Left ventricle myocardium inferior (tissue), 1 donor: ENCODE measurements around the gene MORC4. TPM values are rescaled to one million over a fixed set of nuclear protein-coding genes. Genes with fewer than 3 reads are reported as not detected.

ENCODE experiments used
- DNase-seq: peaks from one replicate; pipeline ENCODE4 v3.0.0-alpha.2; 2020
- H3K27ac ChIP-seq: fragments of 200-600 bp; replicated peaks from 2 replicates; pipeline ENCODE4 v1.8.0; 2021
- H3K27me3 ChIP-seq: fragments of 200-600 bp; 2 replicates; pipeline ENCODE4 v1.8.0; 2021; ENCODE audit warnings: low read depth
- H3K36me3 ChIP-seq: fragments of 200-600 bp; 2 replicates; pipeline ENCODE4 v1.8.0; 2021
- H3K4me1 ChIP-seq: fragments of 200-600 bp; 2 replicates; pipeline ENCODE4 v1.8.0; 2021
- H3K4me3 ChIP-seq: fragments of 200-600 bp; 2 replicates; pipeline ENCODE4 v1.8.0; 2021; ENCODE audit warnings: mild to moderate bottlenecking, moderate library complexity
- H3K9me3 ChIP-seq: fragments of 200-600 bp; replicated peaks from 2 replicates; pipeline ENCODE4 v1.8.0; 2021
- CTCF ChIP-seq: fragments of 200-600 bp; IDR thresholded peaks from 2 replicates; pipeline ENCODE4 v1.8.0; 2021; ENCODE audit warnings: antibody characterized with exemption, mild to moderate bottlenecking, borderline replicate concordance
- intact Hi-C: fragments of 100-400 bp; cut with micrococcal nuclease; formaldehyde crosslinking; loops from one replicate; pipeline ENCODE4 v1.11.0; 2022
- total RNA-seq: library from RNA; stranded (reverse); fragmentation: NEBNext Ultra II Directional; extraction: Animal tissue kit (Norgen Biotek cat#: 25700); gene quantifications from one replicate; pipeline ENCODE4 v1.2.1, GENCODE V29; 2021
- donor health status: DM: no; HTN: yes; CAD: no; lungs with severe emphysema.

The MORC4 gene
- total RNA-seq, 1 donor from 2014 or later = 2.6 TPM

GRCh38 chrX:106912864-106913263, 87.1 kb downstream of the MORC4 start:
- H3K4me3 ChIP-seq = no peak overlapping the region
- no peaks in the 10 kb centered on the region for H3K9me3 ChIP-seq
- no peak overlapping the region for H3K27ac ChIP-seq
- intact Hi-C loops = no loop called here
- no peaks in the 10 kb centered on the region for H3K36me3 ChIP-seq
- no peaks in the 10 kb centered on the region for H3K27me3 ChIP-seq
- no peak for DNase-seq
- H3K4me1 ChIP-seq = no peaks in the 10 kb centered on the region
- no peak for TF ChIP-seq CTCF

GRCh38 chrX:106906361-106906760, 93.7 kb downstream of the MORC4 start:
- no peaks in the 10 kb centered on the region for H3K27me3 ChIP-seq
- no peaks in the 10 kb centered on the region for H3K36me3 ChIP-seq
- H3K27ac ChIP-seq = no peak overlapping the region
- no peak for TF ChIP-seq CTCF
- H3K4me3 ChIP-seq = no peak overlapping the region
- no peak for DNase-seq
- intact Hi-C loops = no loop called here
- no peaks in the 10 kb centered on the region for H3K4me1 ChIP-seq
- H3K9me3 ChIP-seq = no peaks in the 10 kb centered on the region

GRCh38 chrX:106905064-106905708, 94.8 kb downstream of the MORC4 start:
- H3K27ac ChIP-seq = no peak overlapping the region
- H3K4me1 ChIP-seq = no peaks in the 10 kb centered on the region
- H3K9me3 ChIP-seq = no peaks in the 10 kb centered on the region
- H3K27me3 ChIP-seq = no peaks in the 10 kb centered on the region
- H3K4me3 ChIP-seq = no peak overlapping the region
- H3K36me3 ChIP-seq = no peaks in the 10 kb centered on the region
- no peak for DNase-seq
- TF ChIP-seq CTCF = no peak
- intact Hi-C loops = no loop called here

GRCh38 chrX:106903856-106904528, 96.0 kb downstream of the MORC4 start:
- intact Hi-C loops = no loop called here
- no peaks in the 10 kb centered on the region for H3K36me3 ChIP-seq
- no peaks in the 10 kb centered on the region for H3K9me3 ChIP-seq
- H3K4me1 ChIP-seq = no peaks in the 10 kb centered on the region
- H3K27me3 ChIP-seq = no peaks in the 10 kb centered on the region
- no peak overlapping the region for H3K27ac ChIP-seq
- TF ChIP-seq CTCF = no peak
- H3K4me3 ChIP-seq = no peak overlapping the region
- DNase-seq = no peak

GRCh38 chrX:106903291-106903824, 96.7 kb downstream of the MORC4 start, which contains the start of gene RIPPLY1:
TSS of gene RIPPLY1 (minus strand) at chrX:106903341. CDS start at chrX:106903287, 54 bp downstream.
- DNase-seq = no peak
- no peaks in the 10 kb centered on the region for H3K4me1 ChIP-seq
- H3K27ac ChIP-seq = no peak within 1 kb of the TSS
- H3K9me3 ChIP-seq = no peaks in the 10 kb centered on the region
- H3K4me3 ChIP-seq = no peak within 1 kb of the TSS
- TF ChIP-seq CTCF = no peak
- intact Hi-C loops = no loop called here
- no peaks in the 10 kb centered on the region for H3K27me3 ChIP-seq
- no peaks in the 10 kb centered on the region for H3K36me3 ChIP-seq
